ENCODE results near the gene ADAMTSL5. TPM values are rescaled to one million over a fixed set of nuclear protein-coding genes. Genes with fewer than 3 reads are reported as not detected.

Gene ADAMTSL5
- total RNA-seq, 5 donors from 2014 or later (not counting 1 experiment from before 2014, with no cell fraction given), result 5.7 to 7.9 (median 6.9) TPM

- ChIA-PET CTCF (no interaction called here), POLR2A (no interaction called here)
- Mint-ChIP-seq H3K27ac (no peak overlapping the region), H3K27me3 (peaks cover 0 to 13% of the 10 kb centered on the region in 2 donors), H3K4me1 (peaks cover 5 to 13% (median 5%) of the 10 kb centered on the region in 3 donors), H3K4me3 (peak overlapping the region in 1 of 3 donors; percentile 54), H3K36me3 (no peaks in the 10 kb centered on the region), H3K9me3 (no peaks in the 10 kb centered on the region)
- Histone ChIP-seq H3K27me3 (replicated peaks in 1 of 2; ENCODE audit: control insufficient read depth in 2 of 2, extremely low read depth in 1 of 2, insufficient read depth in 2 of 2, low read length in 1 of 2) (peaks cover 0 to 71% of the 10 kb centered on the region in 2 experiments), H3K27ac (ENCODE audit: low read length) (no peak overlapping the region), H3K36me3 (ENCODE audit: control insufficient read depth in 2 of 2, extremely low read depth in 1 of 2, insufficient read depth in 1 of 2, low read length in 1 of 2) (no peaks in the 10 kb centered on the region), H3K9me3 (no peaks in the 10 kb centered on the region), H3K4me1 (ENCODE audit: control insufficient read depth in 1 of 2, extremely low read depth in 1 of 2, insufficient read depth in 2 of 2, low read length in 2 of 2) (peaks cover 11 to 63% of the 10 kb centered on the region in 2 experiments), H3K4me3 (ENCODE audit: control insufficient read depth in 1 of 2, extremely low read depth in 1 of 2, low read length in 1 of 2) (peak overlapping the region in 1 of 2 donors; percentile 5)
- ATAC-seq (replicated peaks in 1 of 4) (no peak), DNase-seq (no peak)
- WGBS (ENCODE audit: insufficient coverage), result 5% methylated on average over 92 of the region's 92 CpGs
Measured at GRCh38 chr19:1467490-1468273, 45.1 kb downstream of the ADAMTSL5 start.

GRCh38 chr19:1467215-1467489 is 45.7 kb downstream of the ADAMTSL5 start:
- Mint-ChIP-seq H3K27me3 (peaks cover 0 to 13% of the 10 kb centered on the region in 2 donors), H3K4me3 (no peak overlapping the region), H3K36me3 (no peaks in the 10 kb centered on the region), H3K27ac (no peak overlapping the region), H3K9me3 (no peaks in the 10 kb centered on the region), H3K4me1 (peaks cover 5 to 13% (median 5%) of the 10 kb centered on the region in 3 donors)
- ChIA-PET CTCF (no interaction called here), POLR2A (no interaction called here)
- Histone ChIP-seq H3K4me3 (ENCODE audit: control insufficient read depth in 1 of 2, extremely low read depth in 1 of 2, low read length in 1 of 2) (no peak overlapping the region), H3K27ac (ENCODE audit: low read length) (no peak overlapping the region), H3K9me3 (no peaks in the 10 kb centered on the region), H3K27me3 (replicated peaks in 1 of 2; ENCODE audit: control insufficient read depth in 2 of 2, extremely low read depth in 1 of 2, insufficient read depth in 2 of 2, low read length in 1 of 2) (peaks cover 0 to 66% of the 10 kb centered on the region in 2 experiments), H3K36me3 (ENCODE audit: control insufficient read depth in 2 of 2, extremely low read depth in 1 of 2, insufficient read depth in 1 of 2, low read length in 1 of 2) (no peaks in the 10 kb centered on the region), H3K4me1 (ENCODE audit: control insufficient read depth in 1 of 2, extremely low read depth in 1 of 2, insufficient read depth in 2 of 2, low read length in 2 of 2) (peaks cover 11 to 58% of the 10 kb centered on the region in 2 experiments)
- ATAC-seq (replicated peaks in 1 of 4) (no peak), DNase-seq (no peak)
- 4% methylated on average over 36 of the region's 36 CpGs for WGBS (ENCODE audit: insufficient coverage)

- no peak for ATAC-seq (replicated peaks in 1 of 4)
- Mint-ChIP-seq H3K36me3 (no peaks in the 10 kb centered on the region), H3K27me3 (peaks cover 0 to 13% of the 10 kb centered on the region in 2 donors), H3K9me3 (no peaks in the 10 kb centered on the region), H3K4me1 (peaks cover 0 to 11% (median 3%) of the 10 kb centered on the region in 3 donors), H3K4me3 (peak overlapping the region in 1 of 3 donors; percentile 22), H3K27ac (no peak overlapping the region)
- H3K27ac ChIP-seq (ENCODE audit: low read length), result no peak overlapping the region
- DNase-seq, result no peak
- peaks cover 11 to 53% of the 10 kb centered on the region in 2 experiments for H3K4me1 ChIP-seq (ENCODE audit: control insufficient read depth in 1 of 2, extremely low read depth in 1 of 2, insufficient read depth in 2 of 2, low read length in 2 of 2)
- H3K9me3 ChIP-seq, result no peaks in the 10 kb centered on the region
- ChIA-PET CTCF (no interaction called here), POLR2A (no interaction called here)
- no peak overlapping the region for H3K4me3 ChIP-seq (ENCODE audit: control insufficient read depth in 1 of 2, extremely low read depth in 1 of 2, low read length in 1 of 2)
- H3K36me3 ChIP-seq (ENCODE audit: control insufficient read depth in 2 of 2, extremely low read depth in 1 of 2, insufficient read depth in 1 of 2, low read length in 1 of 2), result no peaks in the 10 kb centered on the region
- 44% methylated on average over 70 of the region's 70 CpGs for WGBS (ENCODE audit: insufficient coverage)
- H3K27me3 ChIP-seq (replicated peaks in 1 of 2; ENCODE audit: control insufficient read depth in 2 of 2, extremely low read depth in 1 of 2, insufficient read depth in 2 of 2, low read length in 1 of 2), result peaks cover 0 to 61% of the 10 kb centered on the region in 2 experiments
Measured at GRCh38 chr19:1466461-1467214, 46.2 kb downstream of the ADAMTSL5 start.

GRCh38 chr19:1466018-1466460 is 46.8 kb downstream of the ADAMTSL5 start:
- DNase-seq, result no peak
- ChIA-PET POLR2A (no interaction called here), CTCF (no interaction called here)
- Mint-ChIP-seq H3K27ac (no peak overlapping the region), H3K27me3 (peaks cover 0 to 14% of the 10 kb centered on the region in 2 donors), H3K9me3 (no peaks in the 10 kb centered on the region), H3K4me3 (no peak overlapping the region), H3K36me3 (no peaks in the 10 kb centered on the region), H3K4me1 (peaks cover 0 to 7% (median 1%) of the 10 kb centered on the region in 3 donors)
- H3K36me3 ChIP-seq (ENCODE audit: control insufficient read depth in 2 of 2, extremely low read depth in 1 of 2, insufficient read depth in 1 of 2, low read length in 1 of 2), result no peaks in the 10 kb centered on the region
- H3K4me1 ChIP-seq (ENCODE audit: control insufficient read depth in 1 of 2, extremely low read depth in 1 of 2, insufficient read depth in 2 of 2, low read length in 2 of 2), result peaks cover 10 to 47% of the 10 kb centered on the region in 2 experiments
- 64% methylated on average over 41 of the region's 41 CpGs for WGBS (ENCODE audit: insufficient coverage)
- H3K4me3 ChIP-seq (ENCODE audit: control insufficient read depth in 1 of 2, extremely low read depth in 1 of 2, low read length in 1 of 2), result no peak overlapping the region
- no peak for ATAC-seq (replicated peaks in 1 of 4)
- H3K27me3 ChIP-seq (replicated peaks in 1 of 2; ENCODE audit: control insufficient read depth in 2 of 2, extremely low read depth in 1 of 2, insufficient read depth in 2 of 2, low read length in 1 of 2), result peaks cover 0 to 55% of the 10 kb centered on the region in 2 experiments
- no peaks in the 10 kb centered on the region for H3K9me3 ChIP-seq
- no peak overlapping the region for H3K27ac ChIP-seq (ENCODE audit: low read length)

DNA sequence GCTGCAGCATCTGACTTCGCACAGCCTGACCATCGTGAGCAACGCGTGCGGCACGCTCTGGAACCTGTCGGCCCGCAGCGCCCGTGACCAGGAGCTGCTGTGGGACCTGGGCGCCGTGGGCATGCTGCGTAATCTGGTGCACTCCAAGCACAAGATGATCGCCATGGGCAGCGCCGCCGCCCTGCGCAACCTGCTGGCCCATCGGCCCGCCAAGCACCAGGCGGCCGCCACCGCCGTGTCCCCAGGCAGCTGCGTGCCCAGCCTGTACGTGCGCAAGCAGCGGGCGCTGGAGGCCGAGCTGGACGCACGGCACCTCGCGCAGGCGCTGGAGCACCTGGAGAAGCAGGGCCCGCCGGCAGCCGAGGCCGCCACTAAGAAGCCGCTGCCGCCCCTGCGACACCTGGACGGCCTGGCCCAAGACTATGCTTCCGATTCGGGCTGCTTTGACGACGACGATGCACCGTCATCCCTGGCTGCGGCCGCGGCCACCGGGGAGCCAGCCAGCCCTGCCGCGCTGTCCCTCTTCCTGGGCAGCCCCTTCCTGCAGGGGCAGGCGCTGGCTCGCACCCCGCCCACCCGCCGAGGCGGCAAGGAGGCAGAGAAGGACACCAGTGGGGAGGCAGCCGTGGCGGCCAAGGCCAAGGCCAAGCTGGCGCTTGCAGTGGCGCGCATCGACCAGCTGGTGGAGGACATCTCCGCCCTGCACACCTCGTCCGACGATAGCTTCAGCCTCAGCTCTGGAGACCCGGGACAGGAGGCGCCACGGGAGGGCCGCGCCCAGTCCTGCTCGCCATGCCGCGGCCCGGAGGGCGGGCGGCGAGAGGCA is 47.4 kb downstream of the ADAMTSL5 start:
- Mint-ChIP-seq H3K4me1 (peaks cover 0 to 7% (median 1%) of the 10 kb centered on the region in 3 donors), H3K27ac (no peak overlapping the region), H3K36me3 (no peaks in the 10 kb centered on the region), H3K4me3 (no peak overlapping the region), H3K9me3 (no peaks in the 10 kb centered on the region), H3K27me3 (peaks cover 0 to 14% of the 10 kb centered on the region in 2 donors)
- peak in 4 of 35 experiments; percentile 18 to 56 (median 35) for DNase-seq
- ATAC-seq (replicated peaks in 1 of 4), result peak in 2 of 4 experiments; percentile 22 to 25
- Histone ChIP-seq H3K9me3 (no peaks in the 10 kb centered on the region), H3K4me1 (ENCODE audit: control insufficient read depth in 1 of 2, extremely low read depth in 1 of 2, insufficient read depth in 2 of 2, low read length in 2 of 2) (peaks cover 6 to 41% of the 10 kb centered on the region in 2 experiments), H3K27me3 (replicated peaks in 1 of 2; ENCODE audit: control insufficient read depth in 2 of 2, extremely low read depth in 1 of 2, insufficient read depth in 2 of 2, low read length in 1 of 2) (peaks cover 0 to 49% of the 10 kb centered on the region in 2 experiments), H3K36me3 (ENCODE audit: control insufficient read depth in 2 of 2, extremely low read depth in 1 of 2, insufficient read depth in 1 of 2, low read length in 1 of 2) (peaks cover 0 to 3% of the 10 kb centered on the region in 2 donors), H3K27ac (ENCODE audit: low read length) (no peak overlapping the region), H3K4me3 (ENCODE audit: control insufficient read depth in 1 of 2, extremely low read depth in 1 of 2, low read length in 1 of 2) (no peak overlapping the region)
- WGBS (ENCODE audit: insufficient coverage), result 42% methylated on average over 74 of the region's 83 CpGs
- ChIA-PET CTCF (no interaction called here), POLR2A (no interaction called here)

- Mint-ChIP-seq H3K4me3 (no peak overlapping the region), H3K4me1 (peaks cover 0 to 1% (median 0%) of the 10 kb centered on the region in 3 donors), H3K9me3 (no peaks in the 10 kb centered on the region), H3K36me3 (peaks cover 3% of the 10 kb centered on the region), H3K27me3 (peaks cover 0 to 28% of the 10 kb centered on the region in 2 donors), H3K27ac (no peak overlapping the region)
- WGBS (ENCODE audit: insufficient coverage), result 91% methylated on average over 23 of the region's 24 CpGs
- Histone ChIP-seq H3K4me1 (ENCODE audit: control insufficient read depth in 1 of 2, extremely low read depth in 1 of 2, insufficient read depth in 2 of 2, low read length in 2 of 2) (peaks cover under 1 to 14% of the 10 kb centered on the region in 2 experiments), H3K27me3 (replicated peaks in 1 of 2; ENCODE audit: control insufficient read depth in 2 of 2, extremely low read depth in 1 of 2, insufficient read depth in 2 of 2, low read length in 1 of 2) (peaks cover 0 to 49% of the 10 kb centered on the region in 2 experiments), H3K36me3 (ENCODE audit: control insufficient read depth in 2 of 2, extremely low read depth in 1 of 2, insufficient read depth in 1 of 2, low read length in 1 of 2) (peaks cover 0 to 3% of the 10 kb centered on the region in 2 donors), H3K27ac (ENCODE audit: low read length) (no peak overlapping the region), H3K4me3 (ENCODE audit: control insufficient read depth in 1 of 2, extremely low read depth in 1 of 2, low read length in 1 of 2) (no peak overlapping the region), H3K9me3 (no peaks in the 10 kb centered on the region)
- CTCF ChIA-PET, result no interaction called here
- DNase-seq, result no peak
- no peak for ATAC-seq (replicated peaks in 1 of 4)
- POLR2A ChIA-PET, result interaction anchor here in 1 of 2 donors (0.6 kb wide), 1 partner anchor 14 kb away, joined by 8 read pairs; no protein-coding TSS in a partner anchor
Measured at GRCh38 chr19:1461862-1462261, 51.0 kb downstream of the ADAMTSL5 start.
